GM12878 (cell line): ENCODE measurements around the gene OSTN.

ENCODE experiments used
- CREB1 ChIP-seq: IDR thresholded peaks from 2 replicates; pipeline ENCODE4 v1.6.1; 2012; ENCODE audit warnings: low read depth, mild to moderate bottlenecking, inconsistent platforms
- EZH2 ChIP-seq: IDR thresholded peaks from 2 replicates; pipeline ENCODE4 v1.6.1; 2012; ENCODE audit warnings: low read depth, mild to moderate bottlenecking, control low read depth, inconsistent platforms, low read length, borderline replicate concordance; ENCODE audit not compliant: control insufficient read depth
- FOS ChIP-seq: IDR thresholded peaks from 3 replicates; pipeline ENCODE4 v1.6.1; 2011; ENCODE audit warnings: borderline replicate concordance; ENCODE audit not compliant: insufficient read length; ENCODE audit errors: extremely low read depth
- KAT2A ChIP-seq: conservative IDR thresholded peaks from 2 replicates; pipeline ENCODE4 v1.6.1; 2011; ENCODE audit warnings: low read depth, low read length; ENCODE audit not compliant: control insufficient read depth
- MEF2A ChIP-seq: IDR thresholded peaks from 2 replicates; pipeline ENCODE4 v1.6.1; 2011; ENCODE audit warnings: low read depth, mild to moderate bottlenecking, low read length, moderate library complexity; ENCODE audit not compliant: insufficient read depth
- NR2C2 ChIP-seq: IDR thresholded peaks from 2 replicates; pipeline ENCODE4 v1.6.1; 2011; ENCODE audit warnings: borderline replicate concordance, low read depth; ENCODE audit not compliant: control insufficient read depth, insufficient read length
- NRF1 ChIP-seq: conservative IDR thresholded peaks from 2 replicates; pipeline ENCODE4 v1.6.1; 2011; ENCODE audit warnings: mild to moderate bottlenecking, low read depth, low read length, improper control_type of control experiment
- POLR2A ChIP-seq: IDR thresholded peaks from 2 replicates; pipeline ENCODE4 v1.6.1; 2011; ENCODE audit warnings: low read depth, mild to moderate bottlenecking, low read length
- TCF7 ChIP-seq: IDR thresholded peaks from 2 replicates; pipeline ENCODE4 v1.6.1; 2014; ENCODE audit warnings: antibody characterized with exemption, borderline replicate concordance
- ZNF274 ChIP-seq: IDR thresholded peaks from one replicate; pipeline ENCODE4 v1.8.0; 2011; ENCODE audit not compliant: insufficient read length, insufficient read depth

GRCh38 chr3:191283400-191283799, 84.4 kb downstream of the OSTN start:
- TF ChIP-seq KAT2A (no peak), ZNF274 (no peak), CREB1 (peak; percentile 16; the same call in 1 of the 2 replicates), NR2C2 (no peak), EZH2 (no peak), NRF1 (no peak), FOS (no peak), POLR2A (no peak), TCF7 (peak; percentile 57; the same call in 1 of the 2 replicates), MEF2A (0 out of 2 replicates have a peak, but pooled peaks have one; percentile 39)
